PC-3 (cell line): Measurements from ENCODE around the gene TAF13.

Experiments
- CTCF ChIP-seq: fragments of 300-600 bp; sonication (generic); conservative IDR thresholded peaks from 2 replicates; pipeline ENCODE4 v1.5.1; 2017; ENCODE audit warnings: antibody characterized with exemption, low read depth, mild to moderate bottlenecking, low read length
- EZH2 ChIP-seq: fragments of 300-600 bp; sonication (generic); IDR thresholded peaks from one replicate; pipeline ENCODE4 v1.6.1; 2017; ENCODE audit warnings: antibody characterized with exemption, mild to moderate bottlenecking, low read length; ENCODE audit not compliant: unreplicated experiment

DNA sequence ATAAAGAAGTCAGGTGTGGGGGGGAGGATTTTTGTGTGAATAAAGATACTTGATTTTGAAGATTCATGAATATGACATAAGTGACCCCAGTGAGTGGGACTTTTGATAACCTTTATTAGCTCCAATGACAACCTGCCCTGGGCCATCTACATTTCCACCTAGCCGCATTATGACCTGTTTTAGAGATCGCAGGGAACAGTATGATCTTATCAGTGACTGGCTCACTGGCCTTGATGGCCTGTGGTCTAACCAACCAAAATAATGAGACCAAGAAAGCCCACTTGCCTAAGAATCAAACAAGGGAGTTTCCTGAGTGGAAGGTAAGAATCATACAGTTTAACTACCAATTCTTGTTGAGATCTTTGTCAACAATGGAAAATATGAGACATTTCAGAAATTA lies 39.9 kb upstream of the TAF13 start:
- TF ChIP-seq CTCF (no peak), EZH2 (no peak)
